SH-SY5Y (cell line): ENCODE measurements around the gene ACRV1.

Experiments used
- GATA2 ChIP-seq: IDR thresholded peaks from 2 replicates; pipeline ENCODE4 v1.6.1; 2011; ENCODE audit warnings: mild to moderate bottlenecking, low read depth, low read length
- GATA3 ChIP-seq: IDR thresholded peaks from 2 replicates; pipeline ENCODE4 v1.6.1; 2011; ENCODE audit warnings: low read depth, mild to moderate bottlenecking, low read length, moderate library complexity

DNA sequence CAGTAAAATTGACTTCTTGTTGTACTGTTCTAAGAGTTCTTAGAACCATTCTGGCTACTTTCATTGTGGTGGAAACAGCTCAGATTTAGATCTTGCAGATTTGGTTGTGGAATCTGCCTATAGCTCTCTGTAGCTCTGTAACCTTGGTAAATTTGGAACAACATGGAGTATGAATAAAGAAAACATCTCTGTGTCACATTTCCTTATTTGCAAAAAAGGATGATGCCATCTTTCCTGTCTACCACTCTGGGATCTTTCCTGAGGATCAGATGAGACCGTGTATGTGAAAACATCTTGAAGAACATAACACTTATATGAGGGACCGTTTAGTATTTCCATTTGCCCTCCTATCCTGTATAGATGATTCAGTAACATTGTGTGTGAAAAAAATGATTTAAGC is 9.1 kb downstream of the ACRV1 start:
- TF ChIP-seq GATA3 (no peak), GATA2 (no peak)
